Measurements from ENCODE around the gene PHB1. TPM values are rescaled to one million over a fixed set of nuclear protein-coding genes. Genes with fewer than 3 reads are reported as not detected.

The PHB1 gene
- total RNA-seq, 4 donors from 2014 or later, result 86.9 to 139 (median 111) TPM

- TF ChIP-seq CTCF (IDR thresholded peaks at IDR 0.05), result no peak
- DNase-seq (ENCODE audit: low spot score) (no peak), ATAC-seq (ENCODE audit: low FRiP score) (no peak)
These were observed 50.6 kb downstream of the PHB1 start for GRCh38 chr17:49364119-49364518.

GRCh38 chr17:49363251-49363650 lies 51.4 kb downstream of the PHB1 start:
- DNase-seq (ENCODE audit: low spot score) (no peak), ATAC-seq (ENCODE audit: low FRiP score) (no peak)
- TF ChIP-seq CTCF (IDR thresholded peaks at IDR 0.05), result no peak

- TF ChIP-seq CTCF (IDR thresholded peaks at IDR 0.05), result no peak
- DNase-seq (ENCODE audit: low spot score), result no peak
- ATAC-seq (ENCODE audit: low FRiP score), result no peak
These were observed 52.0 kb downstream of the PHB1 start for GRCh38 chr17:49362723-49363117.

GRCh38 chr17:49361902-49362722 lies 52.6 kb downstream of the PHB1 start, which contains the start of gene ZNF652:
TSS of gene ZNF652 (minus strand) at chr17:49362250. CDS start at chr17:49317725, 44,525 bp downstream.
- ATAC-seq (ENCODE audit: low FRiP score) (peak; percentile 92), DNase-seq (ENCODE audit: low spot score) (peak; percentile 51)
- TF ChIP-seq CTCF (IDR thresholded peaks at IDR 0.05), result no peak

GRCh38 chr17:49361129-49361901 lies 53.4 kb downstream of the PHB1 start:
- DNase-seq (ENCODE audit: low spot score), result no peak
- peak; percentile 15 for ATAC-seq (ENCODE audit: low FRiP score)
- TF ChIP-seq CTCF (IDR thresholded peaks at IDR 0.05), result no peak

- no peak for TF ChIP-seq CTCF (IDR thresholded peaks at IDR 0.05)
- ATAC-seq (ENCODE audit: low FRiP score) (peak; percentile 7), DNase-seq (ENCODE audit: low spot score) (no peak)
These were observed 53.9 kb downstream of the PHB1 start for GRCh38 chr17:49360796-49361128.

Data from omental fat pad (tissue), 4 donors.